DOHH2 (cell line): ENCODE results near the gene B4GALT5.
A peak's percentile ranks its signal among the peaks of the same experiment; 100 is the strongest.
"Not testable (repeated sequence)": the region's sequence is repeated elsewhere in the genome, so short reads cannot be mapped to it uniquely, and the experiment has no call there.

Experiments used
- H3F3A ChIP-seq: fragments of 200-600 bp; sonication (generic), shearing (Covaris generic); 2 replicates; pipeline ENCODE4 v1.6.0; 2016; ENCODE audit warnings: antibody characterized with exemption, mild to moderate bottlenecking; ENCODE audit not compliant: control insufficient read depth, insufficient read depth
- H3K27ac ChIP-seq: fragments of 200-600 bp; sonication (generic); 2 replicates; pipeline ENCODE4 v1.5.1; 2014; ENCODE audit warnings: low read depth, mild to moderate bottlenecking, low read length, moderate library complexity
- H3K27me3 ChIP-seq: fragments of 200-600 bp; sonication (generic); 2 replicates; pipeline ENCODE4 v1.6.1; 2014; ENCODE audit warnings: mild to moderate bottlenecking, low read length, mixed read lengths; ENCODE audit not compliant: control insufficient read depth
- H3K36me3 ChIP-seq: fragments of 200-600 bp; sonication (generic); 2 replicates; pipeline ENCODE4 v1.6.1; 2014; ENCODE audit warnings: mild to moderate bottlenecking, low read length, moderate library complexity, mixed read lengths; ENCODE audit not compliant: control insufficient read depth
- H3K4me1 ChIP-seq: fragments of 200-600 bp; sonication (generic); 2 replicates; pipeline ENCODE4 v1.6.1; 2014; ENCODE audit warnings: mild to moderate bottlenecking, low read length, mixed read lengths; ENCODE audit not compliant: control insufficient read depth
- H3K4me2 ChIP-seq: fragments of 200-600 bp; sonication (generic); 2 replicates; pipeline ENCODE4 v1.6.0; 2014; ENCODE audit warnings: mild to moderate bottlenecking, low read length, moderate library complexity
- H3K4me3 ChIP-seq: fragments of 200-600 bp; sonication (generic); 2 replicates; pipeline ENCODE4 v1.5.1; 2014; ENCODE audit warnings: mild to moderate bottlenecking, low read length, mixed read lengths
- H3K79me2 ChIP-seq: fragments of 200-600 bp; sonication (generic); 2 replicates; pipeline ENCODE4 v1.6.1; 2014; ENCODE audit warnings: mild to moderate bottlenecking, low read length, mixed read lengths; ENCODE audit not compliant: control insufficient read depth
- H3K9me2 ChIP-seq: fragments of 200-600 bp; sonication (generic); replicated peaks from 2 replicates; pipeline ENCODE4 v1.6.1; 2014; ENCODE audit warnings: mild to moderate bottlenecking, low read length, mixed read lengths; ENCODE audit not compliant: control insufficient read depth
- H3K9me3 ChIP-seq: fragments of 200-600 bp; sonication (generic); 2 replicates; pipeline ENCODE4 v1.6.1; 2014; ENCODE audit warnings: antibody characterized with exemption, low read length, mixed read lengths; ENCODE audit not compliant: control insufficient read depth, insufficient read depth
- H4K20me1 ChIP-seq: fragments of 200-600 bp; sonication (generic); 2 replicates; pipeline ENCODE4 v1.6.0; 2014; ENCODE audit warnings: low read depth, mild to moderate bottlenecking, antibody characterized with exemption, low read length, moderate library complexity; ENCODE audit not compliant: control insufficient read depth, insufficient read depth
- CTCF ChIP-seq: fragments of 200-600 bp; sonication (generic); IDR thresholded peaks from one replicate; pipeline ENCODE4 v1.5.1; 2014; ENCODE audit warnings: antibody characterized with exemption, mild to moderate bottlenecking, low read depth, low read length; ENCODE audit not compliant: poor library complexity, severe bottlenecking
- EZH2phosphoT487 ChIP-seq: fragments of 200-600 bp; sonication (generic); IDR thresholded peaks from 2 replicates; pipeline ENCODE4 v1.6.1; 2017; ENCODE audit warnings: borderline replicate concordance, mild to moderate bottlenecking, antibody characterized with exemption, low read length, moderate library complexity, mixed read lengths

The B4GALT5 gene

GRCh38 chr20:49669601-49670189 is 44.0 kb downstream of the B4GALT5 start:
- Histone ChIP-seq H3K4me3 (no peak overlapping the region), H3K4me2 (peak overlapping the region; percentile 13; the same call in 1 of the 2 replicates), H3K27ac (no peak overlapping the region), H4K20me1 (peaks cover 14% of the 10 kb centered on the region; the same call in 1 of the 2 replicates), H3K9me2 (no peaks in the 10 kb centered on the region), H3K79me2 (peaks cover 96% of the 10 kb centered on the region), H3K36me3 (no peaks in the 10 kb centered on the region; the same call in none of the 2 replicates), H3K9me3 (no peaks in the 10 kb centered on the region), H3K27me3 (no peaks in the 10 kb centered on the region), H3F3A (no peaks in the 10 kb centered on the region; the same call in 1 of the 2 replicates), H3K4me1 (peaks cover 52% of the 10 kb centered on the region)
- no peak for TF ChIP-seq CTCF
- TF ChIP-seq EZH2phosphoT487: no peak

- not testable (repeated sequence) for H3K27ac ChIP-seq, H3K36me3 ChIP-seq, H3K9me2 ChIP-seq, H3K9me3 ChIP-seq, H3K4me3 ChIP-seq, H3K27me3 ChIP-seq, H3F3A ChIP-seq
- Histone ChIP-seq H3K4me2 (peak overlapping the region; percentile 15), H4K20me1 (peaks cover 14% of the 10 kb centered on the region; the same call in 1 of the 2 replicates), H3K4me1 (peaks cover 51% of the 10 kb centered on the region), H3K79me2 (peaks cover 97% of the 10 kb centered on the region)
These were observed 44.8 kb downstream of the B4GALT5 start for GRCh38 chr20:49668878-49669195.

- H3K79me2 ChIP-seq: peaks cover 96% of the 10 kb centered on the region
- TF ChIP-seq EZH2phosphoT487 (no peak), CTCF (no peak)
- H3K4me1 ChIP-seq: peaks cover 47% of the 10 kb centered on the region
- no peaks in the 10 kb centered on the region; the same call in 1 of the 2 replicates for H3F3A ChIP-seq
- H3K9me2 ChIP-seq: no peaks in the 10 kb centered on the region
- H4K20me1 ChIP-seq: peaks cover 15% of the 10 kb centered on the region; the same call in 1 of the 2 replicates
- no peaks in the 10 kb centered on the region; the same call in none of the 2 replicates for H3K36me3 ChIP-seq
- no peak overlapping the region for H3K4me3 ChIP-seq
- H3K27ac ChIP-seq: no peak overlapping the region
- peak overlapping the region; percentile 15; the same call in 1 of the 2 replicates for H3K4me2 ChIP-seq
- no peaks in the 10 kb centered on the region for H3K27me3 ChIP-seq
- H3K9me3 ChIP-seq: no peaks in the 10 kb centered on the region
These were observed 45.3 kb downstream of the B4GALT5 start for GRCh38 chr20:49668181-49668877.

- Histone ChIP-seq H3K27ac (no peak overlapping the region), H3K9me2 (no peaks in the 10 kb centered on the region), H3K4me3 (no peak overlapping the region), H4K20me1 (peaks cover 24% of the 10 kb centered on the region; the same call in 1 of the 2 replicates), H3K36me3 (no peaks in the 10 kb centered on the region; the same call in none of the 2 replicates), H3K9me3 (no peaks in the 10 kb centered on the region), H3F3A (no peaks in the 10 kb centered on the region; the same call in 1 of the 2 replicates), H3K4me1 (peaks cover 44% of the 10 kb centered on the region), H3K79me2 (peaks cover 96% of the 10 kb centered on the region), H3K27me3 (no peaks in the 10 kb centered on the region), H3K4me2 (no peak overlapping the region)
- TF ChIP-seq CTCF: no peak
- TF ChIP-seq EZH2phosphoT487: no peak
These were observed 46.8 kb downstream of the B4GALT5 start for GRCh38 chr20:49666911-49667310.
